ENCODE measurements around the gene SNX6.
"Not testable (repeated sequence)": the region's sequence is repeated elsewhere in the genome, so short reads cannot be mapped to it uniquely, and the experiment has no call there.

DNA sequence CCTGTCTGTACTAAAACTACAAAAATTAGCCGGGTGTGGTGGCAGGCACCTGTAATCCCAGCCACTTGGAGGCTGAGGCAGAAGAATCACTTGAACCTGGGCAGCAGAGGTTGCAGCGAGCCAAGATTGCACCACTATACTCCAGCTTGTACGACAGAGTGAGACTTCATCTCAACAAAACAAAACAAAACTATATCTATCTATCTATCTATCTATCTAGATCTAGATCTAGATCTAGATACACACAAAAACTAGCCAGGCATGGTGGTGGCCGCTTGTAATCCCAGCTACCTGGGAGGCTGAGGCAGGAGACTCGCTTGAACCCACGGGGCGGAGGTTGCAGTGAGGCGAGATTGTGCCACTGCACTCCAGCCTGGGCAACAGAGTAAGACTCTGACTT, 105.7 kb downstream of the SNX6 start:
- TF ChIP-seq, protein P1, sequence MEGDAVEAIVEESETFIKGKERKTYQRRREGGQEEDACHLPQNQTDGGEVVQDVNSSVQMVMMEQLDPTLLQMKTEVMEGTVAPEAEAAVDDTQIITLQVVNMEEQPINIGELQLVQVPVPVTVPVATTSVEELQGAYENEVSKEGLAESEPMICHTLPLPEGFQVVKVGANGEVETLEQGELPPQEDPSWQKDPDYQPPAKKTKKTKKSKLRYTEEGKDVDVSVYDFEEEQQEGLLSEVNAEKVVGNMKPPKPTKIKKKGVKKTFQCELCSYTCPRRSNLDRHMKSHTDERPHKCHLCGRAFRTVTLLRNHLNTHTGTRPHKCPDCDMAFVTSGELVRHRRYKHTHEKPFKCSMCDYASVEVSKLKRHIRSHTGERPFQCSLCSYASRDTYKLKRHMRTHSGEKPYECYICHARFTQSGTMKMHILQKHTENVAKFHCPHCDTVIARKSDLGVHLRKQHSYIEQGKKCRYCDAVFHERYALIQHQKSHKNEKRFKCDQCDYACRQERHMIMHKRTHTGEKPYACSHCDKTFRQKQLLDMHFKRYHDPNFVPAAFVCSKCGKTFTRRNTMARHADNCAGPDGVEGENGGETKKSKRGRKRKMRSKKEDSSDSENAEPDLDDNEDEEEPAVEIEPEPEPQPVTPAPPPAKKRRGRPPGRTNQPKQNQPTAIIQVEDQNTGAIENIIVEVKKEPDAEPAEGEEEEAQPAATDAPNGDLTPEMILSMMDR (IDR thresholded peaks at IDR 0.05): not testable (repeated sequence)
- TF ChIP-seq POLR2AphosphoS5 (IDR thresholded peaks at IDR 0.05); POLR2A (IDR thresholded peaks at IDR 0.05; ENCODE audit: low read depth); EP300 (IDR thresholded peaks at IDR 0.05): not testable (repeated sequence)
